Vagina (tissue), 2 donors: ENCODE results near the gene TSPAN6. TPM values are rescaled to one million over a fixed set of nuclear protein-coding genes. Genes with fewer than 3 reads are reported as not detected.

Experiments
- DNase-seq, 2 donors: peaks; one replicate each; pipeline ENCODE4 v3.0.0-alpha.2; 2017; ENCODE audit errors: extremely low spot score in 2 of 2
- H3K27ac ChIP-seq: fragments of 200-600 bp; sonication (generic); one replicate; pipeline ENCODE4 v1.5.1; 2019
- H3K27me3 ChIP-seq: fragments of 200-600 bp; sonication (generic); one replicate; pipeline ENCODE4 v1.5.1; 2019
- H3K36me3 ChIP-seq, 2 donors: fragments of 200-600 bp; sonication (generic); one replicate each; pipeline ENCODE4 v1.5.1; 2017 to 2019
- H3K4me1 ChIP-seq: fragments of 200-600 bp; sonication (generic); one replicate; pipeline ENCODE4 v1.5.1; 2019
- H3K4me3 ChIP-seq, 2 donors: fragments of 200-600 bp; sonication (generic); 1 replicate in 1 of 2; 2 replicates in 1 of 2; pipeline ENCODE4 v1.5.1; 2016 to 2019
- H3K9me3 ChIP-seq: fragments of 200-600 bp; sonication (generic); one replicate; pipeline ENCODE4 v1.5.1; 2019
- POLR2A ChIP-seq, 2 donors: fragments of 450-650 bp; IDR thresholded peaks; one replicate each; pipeline ENCODE4 v1.6.1; 2017; ENCODE audit warnings: antibody characterized with exemption in 2 of 2, mild to moderate bottlenecking in 2 of 2, moderate library complexity in 2 of 2
- POLR2AphosphoS5 ChIP-seq, 2 donors: sonication (generic); formaldehyde crosslinking; IDR thresholded peaks; one replicate each; pipeline ENCODE4 v1.9.0; 2017; ENCODE audit warnings: antibody characterized with exemption in 2 of 2, mild to moderate bottlenecking in 2 of 2, low read depth in 1 of 2; ENCODE audit not compliant: insufficient read depth in 1 of 2
- intact Hi-C: fragments of 100-400 bp; cut with DNase I; formaldehyde crosslinking; loops from one replicate; pipeline ENCODE4 v1.15.1; 2023
- total RNA-seq: library from RNA; depleted of rRNA; stranded (reverse); fragments of >200 nt; gene quantifications from one replicate; pipeline ENCODE4 v1.2.3, GENCODE V29; 2016
- TF ChIP-seq, protein P1 (sequence below), 3 experiments: fragments of 450-650 bp in 2 of 3; fragments of 200-600 bp in 1 of 3; sonication (generic) in 1 of 3; IDR thresholded peaks; one replicate each; pipeline ENCODE4 v1.5.1; 2017 to 2019; ENCODE audit warnings: antibody characterized with exemption in 3 of 3, mild to moderate bottlenecking in 2 of 3, moderate library complexity in 2 of 3

TSPAN6 gene
- total RNA-seq, 1 donor from 2014 or later, result 19.6 TPM

DNA sequence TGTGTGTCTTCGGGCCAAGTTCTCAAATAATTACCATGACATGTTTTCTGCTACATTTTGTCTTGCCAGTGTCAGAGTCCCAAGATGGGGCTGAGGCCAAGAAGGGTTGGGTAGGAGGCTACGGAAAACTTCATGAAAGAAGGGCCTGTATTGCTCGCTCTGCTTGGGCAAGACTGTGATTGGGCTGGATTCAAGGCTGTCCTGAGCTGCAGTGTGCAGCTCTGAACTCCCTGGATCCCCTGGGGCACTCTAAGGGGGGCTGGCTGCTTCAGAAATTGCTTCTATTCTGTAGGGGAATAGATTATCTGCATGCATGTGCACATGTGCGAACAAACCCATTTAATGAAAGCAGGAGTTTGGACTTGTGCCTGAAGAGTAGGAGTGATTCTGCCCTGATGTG, 13.6 kb downstream of the TSPAN6 start:
- Histone ChIP-seq H3K27ac (no peak overlapping the region), H3K36me3 (no peaks in the 10 kb centered on the region), H3K27me3 (no peaks in the 10 kb centered on the region), H3K4me1 (no peaks in the 10 kb centered on the region), H3K4me3 (no peak overlapping the region), H3K9me3 (no peaks in the 10 kb centered on the region)
- no peak for TF ChIP-seq POLR2A (IDR thresholded peaks at IDR 0.05)
- no peak for TF ChIP-seq POLR2AphosphoS5 (IDR thresholded peaks at IDR 0.05; ENCODE audit: insufficient read depth in 1 of 2, low read depth in 1 of 2)
- TF ChIP-seq, protein P1, sequence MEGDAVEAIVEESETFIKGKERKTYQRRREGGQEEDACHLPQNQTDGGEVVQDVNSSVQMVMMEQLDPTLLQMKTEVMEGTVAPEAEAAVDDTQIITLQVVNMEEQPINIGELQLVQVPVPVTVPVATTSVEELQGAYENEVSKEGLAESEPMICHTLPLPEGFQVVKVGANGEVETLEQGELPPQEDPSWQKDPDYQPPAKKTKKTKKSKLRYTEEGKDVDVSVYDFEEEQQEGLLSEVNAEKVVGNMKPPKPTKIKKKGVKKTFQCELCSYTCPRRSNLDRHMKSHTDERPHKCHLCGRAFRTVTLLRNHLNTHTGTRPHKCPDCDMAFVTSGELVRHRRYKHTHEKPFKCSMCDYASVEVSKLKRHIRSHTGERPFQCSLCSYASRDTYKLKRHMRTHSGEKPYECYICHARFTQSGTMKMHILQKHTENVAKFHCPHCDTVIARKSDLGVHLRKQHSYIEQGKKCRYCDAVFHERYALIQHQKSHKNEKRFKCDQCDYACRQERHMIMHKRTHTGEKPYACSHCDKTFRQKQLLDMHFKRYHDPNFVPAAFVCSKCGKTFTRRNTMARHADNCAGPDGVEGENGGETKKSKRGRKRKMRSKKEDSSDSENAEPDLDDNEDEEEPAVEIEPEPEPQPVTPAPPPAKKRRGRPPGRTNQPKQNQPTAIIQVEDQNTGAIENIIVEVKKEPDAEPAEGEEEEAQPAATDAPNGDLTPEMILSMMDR (IDR thresholded peaks at IDR 0.05), result no peak
- intact Hi-C loops, result no loop called here
- no peak for DNase-seq

DNA sequence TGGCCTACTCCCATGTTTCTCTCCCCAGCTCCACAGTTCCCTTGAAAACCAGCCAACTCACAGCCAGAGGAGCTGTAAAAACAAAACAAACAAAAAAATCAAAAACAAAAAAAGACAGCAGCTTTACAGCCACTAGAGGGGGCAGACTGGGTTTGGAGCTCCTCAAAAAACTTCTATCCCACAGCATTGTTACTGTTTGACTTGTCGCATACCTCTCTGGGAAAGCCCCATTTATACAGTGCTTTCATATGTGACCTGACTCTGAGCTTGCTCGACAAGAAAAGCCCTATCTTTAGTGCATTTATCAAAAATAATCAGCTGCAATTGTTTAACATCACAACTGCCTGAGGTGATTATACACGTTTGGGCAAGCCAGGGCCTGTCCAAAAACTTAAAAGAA, 21.6 kb downstream of the TSPAN6 start:
- TF ChIP-seq, protein P1 (IDR thresholded peaks at IDR 0.05), result peak in 1 of 3 experiments; percentile 26
- TF ChIP-seq POLR2A (IDR thresholded peaks at IDR 0.05) (no peak), POLR2AphosphoS5 (IDR thresholded peaks at IDR 0.05; ENCODE audit: insufficient read depth in 1 of 2, low read depth in 1 of 2) (no peak)
- Histone ChIP-seq H3K27me3 (no peaks in the 10 kb centered on the region), H3K4me1 (no peaks in the 10 kb centered on the region), H3K9me3 (no peaks in the 10 kb centered on the region), H3K4me3 (no peak overlapping the region), H3K27ac (no peak overlapping the region), H3K36me3 (no peaks in the 10 kb centered on the region)
- no peak for DNase-seq
- intact Hi-C loops, result no loop called here

DNA sequence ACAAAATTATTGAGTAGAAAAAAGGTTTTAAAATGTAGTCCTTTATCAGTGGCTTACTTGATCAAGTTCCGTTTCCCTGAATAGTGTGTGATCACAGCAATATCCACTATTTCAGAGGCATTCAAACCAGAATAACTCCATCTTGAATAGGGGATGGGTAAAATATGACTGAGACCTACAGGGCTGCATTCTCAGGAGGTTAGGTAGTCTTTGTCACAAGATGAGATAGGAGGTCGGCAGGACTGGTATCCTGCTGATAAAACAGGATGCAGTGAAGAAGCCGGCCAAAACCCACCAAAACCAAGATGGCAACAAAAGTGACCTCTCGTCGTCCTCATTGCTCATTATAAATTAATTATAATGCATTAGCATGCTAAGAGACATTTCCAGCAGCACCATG, 24.7 kb downstream of the TSPAN6 start:
- no peak for TF ChIP-seq POLR2AphosphoS5 (IDR thresholded peaks at IDR 0.05; ENCODE audit: insufficient read depth in 1 of 2, low read depth in 1 of 2)
- TF ChIP-seq, protein P1 (IDR thresholded peaks at IDR 0.05), result no peak
- TF ChIP-seq POLR2A (IDR thresholded peaks at IDR 0.05), result no peak
- Histone ChIP-seq H3K4me3 (no peak overlapping the region), H3K27me3 (no peaks in the 10 kb centered on the region)

DNA sequence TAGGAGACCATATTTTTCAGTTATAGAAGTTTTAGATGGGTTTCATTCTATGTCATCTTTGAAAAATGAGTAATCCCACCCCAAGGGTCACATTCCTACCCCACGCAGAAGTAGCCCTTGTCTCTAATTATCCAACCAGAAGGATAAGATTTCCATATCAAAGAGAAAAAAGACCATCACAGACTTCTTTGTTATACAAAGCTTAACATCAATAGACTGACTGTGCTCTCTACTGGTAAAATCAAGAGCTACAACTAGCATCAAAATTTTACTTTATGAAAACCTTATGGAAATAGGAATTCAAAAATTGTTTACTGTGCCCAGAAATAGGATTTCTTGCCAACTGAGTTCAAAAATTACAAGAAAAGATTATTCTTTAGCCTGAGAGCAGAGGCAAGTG, 27.0 kb downstream of the TSPAN6 start:
- Histone ChIP-seq H3K4me3 (no peak overlapping the region), H3K36me3 (no peaks in the 10 kb centered on the region), H3K4me1 (no peaks in the 10 kb centered on the region), H3K27ac (no peak overlapping the region), H3K9me3 (no peaks in the 10 kb centered on the region), H3K27me3 (no peaks in the 10 kb centered on the region)
- DNase-seq, result no peak
- intact Hi-C loops, result no loop called here
- TF ChIP-seq POLR2AphosphoS5 (IDR thresholded peaks at IDR 0.05; ENCODE audit: insufficient read depth in 1 of 2, low read depth in 1 of 2) (no peak), POLR2A (IDR thresholded peaks at IDR 0.05) (no peak)
- TF ChIP-seq, protein P1 (IDR thresholded peaks at IDR 0.05), result no peak

More for the DNA sequence above, 24.7 kb downstream of the TSPAN6 start:
- no peaks in the 10 kb centered on the region for H3K9me3 ChIP-seq
- DNase-seq, result no peak
- no peaks in the 10 kb centered on the region for H3K4me1 ChIP-seq
- H3K27ac ChIP-seq, result no peak overlapping the region
- intact Hi-C loops, result no loop called here
- no peaks in the 10 kb centered on the region for H3K36me3 ChIP-seq

DNA sequence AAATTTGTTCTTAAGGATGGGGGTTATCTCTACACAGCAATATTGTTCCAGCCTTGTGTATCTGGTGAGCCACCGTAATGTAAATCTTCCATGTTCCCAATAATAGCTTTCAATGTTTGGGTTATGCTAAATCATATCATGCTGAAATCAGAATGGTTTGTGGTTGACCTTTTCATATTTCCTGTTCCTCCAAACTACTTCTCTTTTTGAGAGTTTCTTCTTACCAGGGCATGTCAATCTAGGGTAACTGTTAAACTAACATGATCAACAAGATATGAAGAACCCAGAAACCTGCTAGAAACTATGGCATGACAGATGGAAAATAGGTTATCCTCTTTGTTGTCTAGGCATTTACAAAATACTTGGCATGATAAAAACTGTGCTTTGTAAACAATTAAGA, 29.9 kb downstream of the TSPAN6 start:
- Histone ChIP-seq H3K9me3 (no peaks in the 10 kb centered on the region), H3K27ac (no peak overlapping the region), H3K36me3 (no peaks in the 10 kb centered on the region), H3K27me3 (no peaks in the 10 kb centered on the region), H3K4me1 (no peaks in the 10 kb centered on the region), H3K4me3 (no peak overlapping the region)
- intact Hi-C loops, result no loop called here
- no peak for DNase-seq
- TF ChIP-seq, protein P1 (IDR thresholded peaks at IDR 0.05), result no peak
- TF ChIP-seq POLR2A (IDR thresholded peaks at IDR 0.05), result no peak
- no peak for TF ChIP-seq POLR2AphosphoS5 (IDR thresholded peaks at IDR 0.05; ENCODE audit: insufficient read depth in 1 of 2, low read depth in 1 of 2)
